ENCODE results near the gene RHOD. TPM values are rescaled to one million over a fixed set of nuclear protein-coding genes. Genes with fewer than 3 reads are reported as not detected.

Gene RHOD
- total RNA-seq, 2 experiments from 2014 or later: 0.52 to 0.79 TPM

DNA sequence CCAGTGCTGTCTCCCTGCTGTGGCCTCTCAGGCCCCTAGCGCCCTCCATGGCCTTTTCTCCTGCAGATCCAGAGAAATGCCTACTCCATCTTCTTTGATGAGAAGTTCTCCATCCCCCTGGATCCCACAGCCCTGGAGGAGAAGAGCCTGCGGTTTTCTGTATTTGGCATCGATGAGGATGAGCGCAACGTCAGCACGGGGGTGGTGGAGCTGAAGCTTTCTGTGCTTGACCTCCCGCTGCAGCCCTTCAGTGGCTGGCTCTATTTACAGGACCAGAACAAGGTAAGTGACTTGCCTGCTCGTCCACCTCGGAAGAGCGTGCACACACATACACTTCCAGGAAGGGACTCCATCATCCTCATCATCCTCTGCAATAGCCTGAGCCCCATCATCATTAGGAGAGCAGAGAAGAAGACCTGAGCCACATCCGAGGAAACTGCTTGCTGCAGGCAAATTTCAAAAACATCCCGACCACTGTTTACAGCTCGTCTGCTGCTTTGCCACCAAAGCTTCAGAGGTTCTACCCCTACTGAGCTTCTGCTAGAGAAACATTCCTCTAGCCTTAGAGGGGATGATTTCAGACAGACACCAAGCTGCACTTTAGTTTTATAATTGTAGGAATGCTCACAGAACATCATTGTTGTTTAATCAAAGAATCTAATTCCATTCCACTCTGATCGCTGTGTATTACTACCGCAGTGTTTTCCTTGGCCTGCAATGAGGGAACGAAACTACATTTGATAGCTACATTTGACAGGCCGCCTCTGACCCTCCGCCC, 12.9 kb upstream of the RHOD start:
- H3K9me3 Mint-ChIP-seq (ENCODE audit: low read depth): no peaks in the 10 kb centered on the region
- H3K4me1 Mint-ChIP-seq: no peaks in the 10 kb centered on the region
- CTCF ChIA-PET: interaction anchor here (0.8 kb wide), 1 partner anchor 10 kb away, joined by 4 read pairs; no protein-coding TSS in a partner anchor
- no peak overlapping the region for H3K4me3 Mint-ChIP-seq
- H3K36me3 Mint-ChIP-seq: no peaks in the 10 kb centered on the region
- H3K27me3 Mint-ChIP-seq: peaks cover 22% of the 10 kb centered on the region
- H3K27ac Mint-ChIP-seq: no peak overlapping the region
- no peak for DNase-seq
- no peak for ATAC-seq

DNA sequence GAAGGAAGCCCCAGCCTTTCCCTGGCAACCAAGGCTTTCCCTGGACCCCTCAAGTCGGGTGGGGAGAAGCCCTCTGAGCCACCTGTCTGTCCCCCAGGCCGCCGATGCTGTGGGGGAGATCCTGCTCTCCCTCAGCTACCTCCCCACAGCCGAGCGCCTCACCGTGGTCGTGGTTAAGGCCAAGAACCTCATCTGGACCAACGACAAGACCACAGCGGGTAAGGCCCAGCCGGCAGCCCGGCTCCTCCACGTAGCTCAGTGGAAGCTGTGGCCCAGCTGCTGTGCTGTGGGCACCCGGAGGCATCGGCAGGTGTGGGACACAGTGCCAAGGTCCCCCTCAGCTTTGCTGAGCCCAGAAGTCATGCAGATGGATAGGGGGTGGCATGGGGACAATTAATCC, 12.2 kb upstream of the RHOD start:
- Mint-ChIP-seq H3K27me3 (peaks cover 22% of the 10 kb centered on the region), H3K36me3 (no peaks in the 10 kb centered on the region), H3K27ac (no peak overlapping the region), H3K9me3 (ENCODE audit: low read depth) (no peaks in the 10 kb centered on the region), H3K4me3 (no peak overlapping the region), H3K4me1 (no peaks in the 10 kb centered on the region)
- no peak for DNase-seq
- no peak for ATAC-seq
- CTCF ChIA-PET: no interaction called here

DNA sequence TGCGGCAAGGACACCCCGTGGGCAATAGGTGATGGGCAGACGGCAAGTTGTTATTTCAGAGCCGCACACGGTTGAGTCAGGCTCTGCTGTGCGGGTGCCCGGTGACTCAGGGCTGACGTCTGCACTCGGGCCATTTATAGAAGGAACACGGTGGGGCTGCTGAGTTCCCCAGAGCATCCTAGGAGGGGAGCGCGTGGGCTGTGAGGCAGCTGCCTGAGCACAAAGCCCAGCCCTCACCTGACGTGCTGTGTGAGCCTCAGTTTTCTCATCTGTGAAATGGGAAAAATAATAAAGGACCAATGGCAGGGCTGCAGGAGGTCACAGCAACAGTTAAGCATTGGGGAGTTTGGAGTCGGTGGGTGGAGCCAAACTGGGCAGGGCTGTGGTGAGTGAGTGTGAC, 11.3 kb upstream of the RHOD start:
- ATAC-seq (no peak), DNase-seq (no peak)
- Mint-ChIP-seq H3K9me3 (ENCODE audit: low read depth) (no peaks in the 10 kb centered on the region), H3K4me1 (no peaks in the 10 kb centered on the region), H3K4me3 (no peak overlapping the region), H3K27ac (no peak overlapping the region), H3K27me3 (peaks cover 22% of the 10 kb centered on the region), H3K36me3 (no peaks in the 10 kb centered on the region)
- CTCF ChIA-PET: no interaction called here

DNA sequence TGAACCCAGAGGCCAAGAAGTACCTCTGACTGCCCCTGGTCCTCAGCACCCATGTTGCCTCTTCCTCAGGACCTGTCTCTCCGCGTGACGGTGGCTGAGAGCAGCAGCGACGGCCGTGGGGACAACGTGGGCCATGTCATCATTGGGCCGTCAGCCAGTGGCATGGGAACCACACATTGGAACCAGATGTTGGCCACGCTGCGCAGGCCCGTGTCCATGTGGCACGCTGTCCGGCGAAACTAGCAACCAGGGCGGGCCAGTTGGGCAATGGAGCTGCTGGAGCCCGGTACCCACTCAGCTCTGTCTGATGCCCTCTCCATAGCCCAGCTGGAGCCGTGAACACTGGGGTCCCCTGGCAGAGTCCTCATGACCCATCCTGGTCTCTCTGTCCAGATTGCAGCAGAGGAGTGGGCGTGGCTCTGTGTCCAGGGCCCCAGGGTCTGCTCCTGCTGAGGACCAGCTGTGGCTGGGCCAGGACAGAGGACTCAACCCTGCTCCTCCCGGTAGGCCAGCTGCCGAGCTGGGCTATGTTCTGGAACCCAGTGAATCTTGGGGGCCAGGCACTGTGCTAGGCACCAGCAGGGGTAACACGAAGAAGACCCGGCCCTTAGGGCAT, 8.0 kb upstream of the RHOD start:
- Mint-ChIP-seq H3K4me1 (no peaks in the 10 kb centered on the region), H3K27ac (no peak overlapping the region), H3K4me3 (no peak overlapping the region), H3K27me3 (peaks cover 9% of the 10 kb centered on the region), H3K9me3 (ENCODE audit: low read depth) (no peaks in the 10 kb centered on the region), H3K36me3 (no peaks in the 10 kb centered on the region)
- DNase-seq (no peak), ATAC-seq (no peak)
- CTCF ChIA-PET: no interaction called here

DNA sequence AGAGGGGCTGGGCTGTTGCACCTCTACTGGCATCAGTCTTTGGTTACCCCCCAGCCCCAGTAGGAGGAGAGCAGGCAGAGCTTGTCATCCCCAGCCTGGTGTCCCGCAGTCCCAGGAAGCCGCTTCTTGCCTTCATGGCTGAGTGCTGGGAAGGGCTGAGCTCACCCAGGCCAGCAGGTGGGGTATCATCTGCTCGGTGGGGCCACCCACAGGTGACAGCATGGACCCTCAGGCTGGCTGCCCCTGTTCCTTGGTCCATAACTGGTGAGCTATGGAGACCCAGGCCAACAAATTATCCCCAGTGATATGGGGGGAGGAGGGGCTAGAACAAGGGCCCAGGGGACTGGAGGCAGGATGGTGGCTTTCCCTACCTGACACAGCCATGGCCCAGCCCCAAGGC, 6.5 kb upstream of the RHOD start:
- DNase-seq: no peak
- no peak overlapping the region for H3K4me3 Mint-ChIP-seq
- H3K36me3 Mint-ChIP-seq: no peaks in the 10 kb centered on the region
- ATAC-seq: no peak
- H3K9me3 Mint-ChIP-seq (ENCODE audit: low read depth): no peaks in the 10 kb centered on the region
- H3K4me1 Mint-ChIP-seq: no peaks in the 10 kb centered on the region
- CTCF ChIA-PET: no interaction called here
- no peak overlapping the region for H3K27ac Mint-ChIP-seq
- peaks cover 4% of the 10 kb centered on the region for H3K27me3 Mint-ChIP-seq

DNA sequence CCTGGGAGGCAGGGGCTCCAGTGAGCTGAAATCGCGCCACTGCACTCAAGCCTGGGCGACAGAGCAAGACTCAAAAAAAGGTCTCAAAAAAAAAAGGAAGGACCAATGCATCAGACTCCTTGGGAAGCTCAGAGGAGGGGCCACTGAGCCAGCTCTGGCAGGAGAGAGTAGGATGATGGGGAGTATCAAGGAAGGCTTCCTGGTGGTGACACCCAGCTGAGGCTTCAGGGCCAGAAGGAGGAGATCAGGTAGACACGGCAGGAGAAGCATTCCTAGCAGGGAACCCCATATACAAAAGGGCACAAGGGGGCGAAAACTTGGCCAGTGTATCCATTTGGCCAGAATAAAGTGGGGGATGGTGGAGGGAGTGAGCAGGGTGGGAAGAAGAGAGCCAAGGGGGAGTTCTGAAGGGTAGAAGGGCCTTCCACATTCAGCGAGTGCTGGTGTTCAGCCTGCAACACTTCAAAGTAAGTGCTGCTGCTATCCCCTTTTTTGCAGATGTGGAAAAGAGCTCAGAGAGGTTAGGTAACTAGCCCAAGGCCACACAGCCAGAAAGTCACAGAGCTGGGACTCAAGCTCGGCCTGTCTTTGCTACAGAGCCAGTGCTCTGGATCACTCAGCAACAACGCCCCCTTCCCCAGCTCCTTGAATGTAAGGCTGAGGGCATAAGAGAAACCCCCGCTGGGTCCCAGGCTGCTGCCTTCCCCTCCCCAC, 5.3 kb upstream of the RHOD start:
- H3K4me1 Mint-ChIP-seq: peaks cover 8% of the 10 kb centered on the region
- H3K27me3 Mint-ChIP-seq: peaks cover 10% of the 10 kb centered on the region
- no peak overlapping the region for H3K27ac Mint-ChIP-seq
- no peak overlapping the region for H3K4me3 Mint-ChIP-seq
- no peaks in the 10 kb centered on the region for H3K36me3 Mint-ChIP-seq
- DNase-seq: no peak
- CTCF ChIA-PET: interaction anchor here (1.6 to 2.1 kb wide), 2 partner anchors 20 to 24 kb away, joined by 5 to 9 read pairs; no protein-coding TSS in a partner anchor
- H3K9me3 Mint-ChIP-seq (ENCODE audit: low read depth): no peaks in the 10 kb centered on the region
- ATAC-seq: no peak

DNA sequence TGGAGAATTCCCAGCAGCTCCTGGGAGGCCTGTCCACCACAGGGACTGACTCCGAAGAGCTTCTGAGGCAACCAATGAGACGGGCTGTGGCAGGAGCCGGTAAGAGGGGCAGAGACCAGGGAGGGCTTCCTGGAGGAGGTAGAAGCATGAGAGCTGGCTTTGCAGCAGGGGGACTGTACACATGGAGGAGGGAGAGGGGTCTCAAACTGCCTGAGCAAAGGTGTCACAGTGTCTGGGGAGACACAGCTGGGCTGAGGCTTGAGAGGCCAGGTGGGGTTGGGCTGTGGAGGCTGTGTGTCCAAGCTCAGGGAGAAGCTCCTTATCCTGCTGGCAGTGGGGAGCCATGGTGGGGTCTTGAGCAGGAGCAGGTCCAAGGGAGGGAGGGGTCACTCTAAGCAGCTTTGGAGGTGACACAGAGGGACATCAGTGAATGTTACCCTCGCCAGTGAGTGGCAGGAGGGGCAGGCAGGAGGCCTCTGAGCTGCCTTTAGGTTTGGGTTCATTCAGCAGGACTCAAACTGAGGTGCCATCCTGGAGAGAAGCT, 4.6 kb upstream of the RHOD start:
- Mint-ChIP-seq H3K4me1 (peaks cover 10% of the 10 kb centered on the region), H3K27me3 (peaks cover 6% of the 10 kb centered on the region), H3K27ac (no peak overlapping the region), H3K9me3 (ENCODE audit: low read depth) (no peaks in the 10 kb centered on the region), H3K36me3 (no peaks in the 10 kb centered on the region), H3K4me3 (no peak overlapping the region)
- CTCF ChIA-PET: interaction anchor here (1.3 to 2.1 kb wide), 3 partner anchors 20 to 31 kb away, joined by 3 to 9 read pairs (median 5); no protein-coding TSS in a partner anchor
- DNase-seq: no peak
- no peak for ATAC-seq

DNA sequence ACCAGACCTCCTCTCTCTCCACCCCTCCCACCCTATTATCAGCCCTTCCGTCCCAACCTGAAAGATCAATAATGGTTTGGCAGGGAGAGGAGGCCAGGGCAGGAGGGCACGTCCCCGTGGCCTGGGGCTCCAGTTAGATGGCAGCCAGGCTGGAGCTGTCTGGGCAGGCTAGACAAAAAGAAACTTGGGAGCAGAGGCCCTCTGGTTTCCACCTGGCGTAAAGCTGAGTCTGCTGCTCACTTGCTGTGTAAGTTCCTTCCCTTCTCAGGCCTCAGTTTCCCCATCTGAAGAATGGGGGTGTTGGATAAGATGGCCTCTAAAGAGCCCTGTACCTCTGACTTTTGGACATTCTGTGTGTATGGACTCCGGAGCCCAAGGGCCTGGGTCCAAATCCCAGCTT, 3.8 kb upstream of the RHOD start:
- DNase-seq (no peak), ATAC-seq (no peak)
- Mint-ChIP-seq H3K36me3 (no peaks in the 10 kb centered on the region), H3K27ac (no peak overlapping the region), H3K9me3 (ENCODE audit: low read depth) (no peaks in the 10 kb centered on the region), H3K27me3 (peaks cover 6% of the 10 kb centered on the region), H3K4me3 (no peak overlapping the region), H3K4me1 (peaks cover 10% of the 10 kb centered on the region)
- CTCF ChIA-PET: interaction anchor here (0.6 to 3.5 kb wide), 6 partner anchors 9 to 670 kb away, joined by 3 to 41 read pairs (median 4); no protein-coding TSS in a partner anchor

DNA sequence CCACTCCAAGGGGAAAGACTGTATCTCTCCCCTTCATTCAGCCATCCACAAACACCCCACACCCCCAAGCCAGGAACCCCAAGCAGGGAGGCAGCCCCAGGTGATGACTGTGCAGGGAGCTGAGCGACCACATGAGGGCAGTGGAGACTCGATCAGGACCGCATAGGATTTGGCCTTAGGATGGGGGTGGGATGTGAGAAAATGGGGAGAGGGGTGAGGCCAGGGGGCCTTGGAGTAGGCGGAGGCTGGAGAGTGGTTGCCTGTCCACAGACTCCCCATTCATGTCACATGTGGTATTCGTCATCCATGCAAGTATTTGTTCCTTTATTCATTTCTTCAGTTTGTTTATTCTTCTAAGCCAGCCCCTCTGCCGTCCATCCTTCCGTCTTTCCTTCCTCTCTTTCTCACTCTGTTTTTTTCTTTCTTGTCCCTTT, 2.7 kb upstream of the RHOD start:
- DNase-seq (peak; percentile 67), ATAC-seq (peak; percentile 58)
- no peak overlapping the region for H3K4me3 Mint-ChIP-seq
- peaks cover 10% of the 10 kb centered on the region for H3K4me1 Mint-ChIP-seq
- no peaks in the 10 kb centered on the region for H3K36me3 Mint-ChIP-seq
- H3K27ac Mint-ChIP-seq: no peak overlapping the region
- CTCF ChIA-PET: interaction anchor here (0.6 to 3.5 kb wide), 11 partner anchors 7 to 434 kb away, joined by 3 to 41 read pairs (median 3); no protein-coding TSS in a partner anchor
- H3K27me3 Mint-ChIP-seq: peaks cover 6% of the 10 kb centered on the region
- H3K9me3 Mint-ChIP-seq (ENCODE audit: low read depth): no peaks in the 10 kb centered on the region

DNA sequence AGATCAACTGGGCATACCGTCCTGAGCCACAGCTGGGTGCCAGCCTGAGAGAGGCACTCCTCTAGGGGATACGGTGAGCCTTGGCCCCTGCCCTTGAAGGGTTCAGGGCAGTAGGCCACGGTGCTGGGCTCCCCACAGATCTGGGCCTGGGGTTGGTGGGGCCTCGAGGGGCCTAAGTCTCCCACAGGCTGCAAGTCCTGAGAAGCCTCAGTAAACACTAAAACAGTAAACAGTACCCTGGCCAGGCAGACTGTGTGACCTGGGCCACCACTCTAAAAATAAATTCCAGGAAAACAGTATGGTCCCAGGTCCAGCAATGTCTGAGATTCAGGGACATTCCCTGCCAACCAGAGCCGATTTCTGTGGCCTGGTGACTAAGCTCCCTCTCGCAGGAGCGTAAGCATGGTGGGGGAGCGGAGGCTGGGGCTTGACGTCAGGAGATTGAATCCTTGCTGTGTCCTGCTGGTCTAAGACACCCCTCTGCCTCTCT, 2.3 kb upstream of the RHOD start:
- no peak for ATAC-seq
- Mint-ChIP-seq H3K9me3 (ENCODE audit: low read depth) (no peaks in the 10 kb centered on the region), H3K4me1 (peaks cover 10% of the 10 kb centered on the region), H3K36me3 (no peaks in the 10 kb centered on the region), H3K27ac (no peak overlapping the region), H3K27me3 (peaks cover 6% of the 10 kb centered on the region), H3K4me3 (no peak overlapping the region)
- CTCF ChIA-PET: interaction anchor here (0.7 to 3.5 kb wide), 8 partner anchors 11 to 434 kb away, joined by 3 to 41 read pairs (median 4); no protein-coding TSS in a partner anchor
- no peak for DNase-seq

DNA sequence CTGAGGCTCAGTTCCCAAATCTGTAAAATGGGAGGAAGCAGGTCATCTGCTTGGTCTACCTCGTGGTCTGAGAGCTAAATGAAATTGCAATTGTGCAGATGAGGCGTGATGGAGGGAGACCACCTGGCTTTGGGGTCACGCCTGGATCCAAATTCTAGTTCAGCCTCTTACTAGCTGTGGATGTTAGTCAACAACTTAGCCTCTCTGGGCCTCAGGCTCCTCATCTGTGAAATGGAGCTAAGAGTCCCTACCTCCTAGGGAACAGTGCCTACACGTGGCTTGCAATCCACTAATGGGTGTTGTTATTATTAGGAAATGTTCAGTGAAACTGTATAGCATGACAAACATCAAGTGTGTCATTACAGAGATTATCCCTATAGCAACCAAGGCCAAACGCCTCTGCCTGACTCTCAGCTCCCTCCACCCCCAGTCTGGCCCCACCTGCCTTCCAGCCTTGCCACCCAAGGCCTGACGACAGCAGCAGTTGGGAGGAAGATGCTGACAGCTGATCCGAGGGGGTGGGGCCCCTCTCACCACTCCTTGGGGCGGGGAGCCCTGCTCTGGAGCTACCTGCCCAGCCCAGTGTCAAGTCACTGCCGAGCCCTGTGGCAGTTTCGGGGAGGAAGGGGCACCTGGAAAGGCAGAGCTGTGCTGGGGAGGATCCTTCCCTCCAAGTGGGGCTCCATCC, 1.7 kb upstream of the RHOD start:
- no peak overlapping the region for H3K27ac Mint-ChIP-seq
- CTCF ChIA-PET: interaction anchor here (0.9 to 3.5 kb wide), 8 partner anchors 13 to 291 kb away, joined by 3 to 41 read pairs (median 4); no protein-coding TSS in a partner anchor
- peaks cover 6% of the 10 kb centered on the region for H3K27me3 Mint-ChIP-seq
- ATAC-seq (peak; percentile 20), DNase-seq (no peak)
- H3K4me3 Mint-ChIP-seq: no peak overlapping the region
- H3K4me1 Mint-ChIP-seq: peaks cover 10% of the 10 kb centered on the region
- no peaks in the 10 kb centered on the region for H3K9me3 Mint-ChIP-seq (ENCODE audit: low read depth)
- H3K36me3 Mint-ChIP-seq: no peaks in the 10 kb centered on the region

DNA sequence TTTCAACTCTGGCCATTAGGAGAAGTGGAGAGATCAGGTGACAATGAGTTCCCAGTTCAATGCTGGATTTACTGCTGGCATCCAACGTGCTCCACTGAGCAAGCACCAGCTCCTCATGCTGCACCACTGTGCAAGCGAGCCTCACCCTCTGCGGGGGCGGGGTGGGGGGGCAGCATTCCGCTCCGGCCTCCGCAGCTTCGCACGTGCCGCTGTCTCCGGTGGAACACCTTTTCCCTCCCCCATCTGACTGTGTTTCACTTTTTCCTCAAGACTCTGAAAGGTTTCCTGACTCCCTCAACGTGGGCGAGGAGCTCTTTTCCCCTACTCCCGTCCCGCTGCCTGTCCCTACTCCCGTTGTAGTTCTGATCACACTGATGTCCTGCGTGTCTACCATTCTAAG, 835 bp upstream of the RHOD start:
- Mint-ChIP-seq H3K4me1 (peaks cover 10% of the 10 kb centered on the region), H3K4me3 (no peak overlapping the region), H3K27me3 (peaks cover 6% of the 10 kb centered on the region), H3K9me3 (ENCODE audit: low read depth) (no peaks in the 10 kb centered on the region), H3K27ac (no peak overlapping the region), H3K36me3 (no peaks in the 10 kb centered on the region)
- ATAC-seq: no peak
- DNase-seq: no peak
- CTCF ChIA-PET: interaction anchor here (1.2 to 3.5 kb wide), 6 partner anchors 16 to 290 kb away, joined by 3 to 41 read pairs (median 4); no protein-coding TSS in a partner anchor
